OCI-LY7 (cell line): ENCODE data around the gene CFHR1. TPM values are rescaled to one million over a fixed set of nuclear protein-coding genes. Genes with fewer than 3 reads are reported as not detected.
"Not testable (repeated sequence)": the region's sequence is repeated elsewhere in the genome, so short reads cannot be mapped to it uniquely, and the experiment has no call there.

Experiments
- BruUV-seq: library from RNA; stranded (reverse); fragments of 400-500 nt; replicated peaks from 2 replicates; lab custom pipeline; 2021; lab: Mats Ljungman, UMichigan
- CTCF ChIA-PET: fragments of 300-600 bp; sonication (Branson Sonifier 250); formaldehyde crosslinking; loops from one replicate; lab custom pipeline; 2022; ENCODE audit warnings: antibody characterized with exemption; ENCODE audit not compliant: unreplicated experiment; lab: Charles Lee
- POLR2A ChIA-PET: fragments of 300-600 bp; sonication (Branson Sonifier 250); formaldehyde crosslinking; loops from one replicate; lab custom pipeline; 2022; ENCODE audit warnings: antibody characterized with exemption; lab: Charles Lee
- DNase-seq: peaks from one replicate; pipeline ENCODE4 v3.0.0-alpha.2; 2015; ENCODE audit warnings: low spot score
- H2AFZ ChIP-seq: fragments of 200-600 bp; sonication (generic), shearing (Covaris generic); 2 replicates; pipeline ENCODE4 v1.6.1; 2014; ENCODE audit warnings: mild to moderate bottlenecking, antibody characterized with exemption, low read length, moderate library complexity
- H3K27ac ChIP-seq: fragments of 200-600 bp; sonication (generic); 2 replicates; pipeline ENCODE4 v1.5.1; 2014; ENCODE audit warnings: mixed run types, low read depth, mild to moderate bottlenecking, moderate library complexity, low read length, inconsistent platforms; ENCODE audit not compliant: poor library complexity, severe bottlenecking
- H3K36me3 ChIP-seq: fragments of 200-600 bp; sonication (generic); 2 replicates; pipeline ENCODE4 v1.6.1; 2014; ENCODE audit warnings: mild to moderate bottlenecking, antibody characterized with exemption, low read length, moderate library complexity, mixed read lengths; ENCODE audit not compliant: insufficient read depth
- H3K4me1 ChIP-seq: fragments of 200-600 bp; sonication (generic); 2 replicates; pipeline ENCODE4 v1.5.1; 2014; ENCODE audit warnings: mild to moderate bottlenecking, low read length; ENCODE audit not compliant: insufficient read depth, poor library complexity, severe bottlenecking
- H3K4me2 ChIP-seq: fragments of 200-600 bp; sonication (generic); 2 replicates; pipeline ENCODE4 v1.6.1; 2014; ENCODE audit warnings: mild to moderate bottlenecking, low read length
- H3K4me3 ChIP-seq: fragments of 200-600 bp; sonication (generic); 2 replicates; pipeline ENCODE4 v1.5.1; 2014; ENCODE audit warnings: mild to moderate bottlenecking, low read depth, low read length; ENCODE audit not compliant: poor library complexity, severe bottlenecking
- H3K79me2 ChIP-seq: fragments of 200-600 bp; sonication (generic); 2 replicates; pipeline ENCODE4 v1.6.1; 2016; ENCODE audit warnings: low read depth, mild to moderate bottlenecking, low read length, moderate library complexity, mixed read lengths; ENCODE audit not compliant: insufficient read depth
- H3K9me2 ChIP-seq: fragments of 200-600 bp; sonication (generic); 2 replicates; pipeline ENCODE4 v1.6.1; 2016; ENCODE audit warnings: mild to moderate bottlenecking, low read length, mixed read lengths; ENCODE audit not compliant: insufficient read depth
- H3K9me3 ChIP-seq: fragments of 200-600 bp; sonication (generic); 2 replicates; pipeline ENCODE4 v1.6.1; 2014; ENCODE audit warnings: mild to moderate bottlenecking, mixed run types, low read length, mixed read lengths
- H4K20me1 ChIP-seq: fragments of 200-600 bp; sonication (generic); 2 replicates; pipeline ENCODE4 v1.6.1; 2014; ENCODE audit warnings: mild to moderate bottlenecking, antibody characterized with exemption, low read length, moderate library complexity, mixed read lengths; ENCODE audit not compliant: insufficient read depth
- CTCF ChIP-seq: fragments of 200-600 bp; sonication (generic); conservative IDR thresholded peaks from 2 replicates; pipeline ENCODE4 v1.5.1; 2014; ENCODE audit warnings: mild to moderate bottlenecking, antibody characterized with exemption, low read length, moderate library complexity, mixed read lengths
- EZH2phosphoT487 ChIP-seq: fragments of 200-600 bp; sonication (generic); IDR thresholded peaks from 2 replicates; pipeline ENCODE4 v1.6.1; 2018; ENCODE audit warnings: low read depth, borderline replicate concordance, mild to moderate bottlenecking, mixed run types, antibody characterized with exemption, low read length, moderate library complexity, mixed read lengths
- intact Hi-C: fragments of 100-400 bp; cut with micrococcal nuclease; formaldehyde crosslinking; loops from one replicate; pipeline ENCODE4 v1.10.0; 2022; ENCODE audit not compliant: unreplicated experiment
- total RNA-seq, 2 experiments: library from RNA; depleted of rRNA in 1 of 2; stranded (reverse); fragments of >200 nt in 1 of 2; shearing (Covaris generic) in 1 of 2; gene quantifications; 2 replicates each; pipeline ENCODE4 v1.2.3, GENCODE V29; 2014 to 2022

Gene CFHR1
- total RNA-seq, 2 experiments from 2014 or later: not detected

DNA sequence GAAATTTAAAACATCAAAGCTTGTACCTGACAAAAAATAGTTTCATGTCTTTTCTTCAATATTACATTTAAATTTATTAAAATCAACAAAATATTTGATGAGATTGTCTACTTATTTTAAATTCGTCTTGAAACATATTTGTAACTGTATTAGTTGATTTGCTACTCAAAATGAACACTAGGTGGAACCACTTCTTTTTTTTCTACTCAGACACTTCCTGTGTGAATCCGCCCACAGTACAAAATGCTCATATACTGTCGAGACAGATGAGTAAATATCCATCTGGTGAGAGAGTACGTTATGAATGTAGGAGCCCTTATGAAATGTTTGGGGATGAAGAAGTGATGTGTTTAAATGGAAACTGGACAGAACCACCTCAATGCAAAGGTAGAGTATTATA, 8.3 kb downstream of the CFHR1 start:
- peak; percentile 51 for DNase-seq
- BruUV-seq, H3K36me3 ChIP-seq, H3K4me1 ChIP-seq, H3K9me3 ChIP-seq, H4K20me1 ChIP-seq, H3K4me3 ChIP-seq, H3K27ac ChIP-seq, CTCF ChIA-PET, POLR2A ChIA-PET, H3K4me2 ChIP-seq, H3K79me2 ChIP-seq, H2AFZ ChIP-seq, H3K9me2 ChIP-seq: not testable (repeated sequence)
- intact Hi-C loops: loop anchor here (2.0 kb wide), 1 partner anchor 529 kb away; no protein-coding TSS in a partner anchor
- peak; percentile 68 for TF ChIP-seq CTCF

DNA sequence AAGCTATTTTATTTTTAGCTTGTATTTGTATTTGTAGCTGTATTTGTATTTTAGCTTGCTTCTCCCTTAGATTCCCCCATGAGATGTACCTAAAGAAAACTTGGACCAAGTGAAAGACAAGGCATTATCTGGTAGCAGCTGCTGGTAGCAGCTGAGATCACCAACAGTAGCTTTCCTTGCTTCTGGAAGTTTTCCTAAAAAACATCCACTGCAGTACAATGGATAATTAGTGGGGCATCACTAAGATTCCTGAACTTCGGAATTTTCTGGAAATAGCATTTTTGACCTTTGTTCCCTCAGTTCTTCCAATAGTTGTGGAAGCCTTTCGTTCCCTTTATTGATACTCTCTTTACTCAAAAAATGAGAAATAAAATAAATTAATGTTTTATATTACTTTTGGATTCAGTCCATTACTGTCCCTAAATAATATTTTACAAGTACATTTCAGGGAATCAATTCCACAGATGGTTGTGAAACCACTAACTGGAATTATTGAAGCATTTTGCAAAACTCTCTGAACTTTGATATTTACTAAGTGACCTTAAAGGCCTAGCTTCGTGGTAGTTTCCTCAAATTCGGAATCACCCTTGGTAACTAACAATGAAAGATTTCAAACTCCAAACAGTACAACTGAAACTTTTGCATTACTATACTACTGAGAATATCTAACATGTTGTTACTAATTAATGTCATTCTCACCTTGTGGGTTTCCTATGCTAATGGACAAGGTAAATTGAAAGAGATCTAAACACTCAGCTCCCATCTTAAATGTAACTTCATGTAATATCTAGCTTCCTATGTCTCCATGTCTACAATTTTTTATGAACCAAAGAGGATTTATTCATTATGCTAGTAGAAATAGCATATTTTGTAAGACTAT, 30.3 kb downstream of the CFHR1 start:
- intact Hi-C loops, H3K36me3 ChIP-seq, H2AFZ ChIP-seq, H3K27ac ChIP-seq, H3K4me2 ChIP-seq, POLR2A ChIA-PET, DNase-seq, H3K4me3 ChIP-seq, H4K20me1 ChIP-seq, H3K4me1 ChIP-seq, H3K9me3 ChIP-seq, BruUV-seq, H3K79me2 ChIP-seq, CTCF ChIA-PET, H3K9me2 ChIP-seq: not testable (repeated sequence)

GRCh38 chr1:196856053-196856452, 36.5 kb downstream of the CFHR1 start:
- no peaks in the 10 kb centered on the region for H3K4me1 ChIP-seq
- H3K36me3 ChIP-seq: no peaks in the 10 kb centered on the region
- intact Hi-C loops: no loop called here
- no peaks in the 10 kb centered on the region for H3K79me2 ChIP-seq
- DNase-seq: no peak
- TF ChIP-seq EZH2phosphoT487 (no peak), CTCF (no peak)
- no peaks in the 10 kb centered on the region for H3K9me2 ChIP-seq
- H3K9me3 ChIP-seq: no peaks in the 10 kb centered on the region
- H4K20me1 ChIP-seq: no peaks in the 10 kb centered on the region
- no peak overlapping the region for H3K4me3 ChIP-seq
- CTCF ChIA-PET: no interaction called here
- no peak overlapping the region for H3K27ac ChIP-seq
- no peak overlapping the region for H2AFZ ChIP-seq
- POLR2A ChIA-PET: no interaction called here
- H3K4me2 ChIP-seq: no peak overlapping the region
- no TSS peak for BruUV-seq
